ENCODE measurements around the gene PSMB7. TPM values are rescaled to one million over a fixed set of nuclear protein-coding genes. Genes with fewer than 3 reads are reported as not detected.

The PSMB7 gene
- total and polyA plus RNA-seq, 2 donors (not counting 1 experiment from before 2014, with no cell fraction given), result 69.5 to 73.1 TPM

DNA sequence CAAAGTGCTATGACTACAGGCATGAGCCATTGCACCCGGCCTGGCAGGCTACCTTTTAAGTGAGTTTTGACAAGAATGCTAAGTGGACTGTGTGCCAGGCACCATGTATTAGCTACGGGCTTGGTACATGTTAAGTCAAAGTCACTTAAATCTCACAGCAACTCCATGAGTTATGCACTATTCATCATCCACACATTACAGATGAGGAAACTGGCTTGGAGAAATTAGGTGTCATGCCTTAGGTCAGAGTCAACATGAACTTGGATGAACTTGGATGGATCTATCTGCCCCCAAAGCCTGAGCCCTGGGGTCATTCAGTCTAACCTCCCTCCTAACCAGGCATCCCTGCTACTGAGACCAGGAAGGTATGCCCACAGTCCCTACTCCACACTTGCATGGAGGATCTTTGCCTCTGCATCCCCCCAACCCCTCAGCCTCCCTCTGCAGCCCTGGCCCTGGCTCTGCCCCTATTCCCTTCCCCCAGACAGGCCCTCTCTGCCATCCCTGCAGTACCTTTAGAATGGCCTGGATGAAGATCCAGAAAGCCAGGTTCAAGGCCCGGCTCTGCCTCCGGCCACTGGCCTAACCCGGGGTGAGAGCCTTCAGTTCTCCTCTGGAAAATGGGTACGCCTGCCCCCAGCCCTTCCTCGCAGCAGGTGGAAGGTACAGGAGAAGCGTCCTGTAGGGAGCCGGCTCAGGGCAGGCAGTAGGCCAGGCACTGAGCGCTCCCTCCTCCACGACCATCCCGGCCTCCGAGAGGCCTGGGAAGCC is 34.3 kb upstream of the PSMB7 start:
- Histone ChIP-seq H3K4me2 (replicated peaks; ENCODE audit: low read depth, low read length, poor library complexity, severe bottlenecking) (no peak overlapping the region), H3K9ac (ENCODE audit: low read length) (no peak overlapping the region), H2AFZ (ENCODE audit: insufficient read depth, low read depth, low read length, poor library complexity, severe bottlenecking) (no peak overlapping the region), H3K27ac (ENCODE audit: low read length in 2 of 2) (no peak overlapping the region), H3K36me3 (replicated peaks in 1 of 2; ENCODE audit: control extremely low read depth in 1 of 2, control insufficient read depth in 1 of 2, extremely low read depth in 1 of 2, insufficient read depth in 2 of 2, low read length in 1 of 2) (no peaks in the 10 kb centered on the region), H3K79me2 (ENCODE audit: control insufficient read depth, insufficient read depth, low read length) (no peaks in the 10 kb centered on the region), H3K9me3 (ENCODE audit: control extremely low read depth in 1 of 3, control insufficient read depth in 2 of 3, insufficient read depth in 1 of 3, low read length in 2 of 3) (peaks cover 0 to 7% (median 0%) of the 10 kb centered on the region in 3 donors), H3K27me3 (replicated peaks in 1 of 4; ENCODE audit: control extremely low read depth in 1 of 4, control insufficient read depth in 3 of 4, insufficient read depth in 4 of 4, low read length in 3 of 4) (peaks cover 0 to 48% (median 16%) of the 10 kb centered on the region in 4 experiments), H4K20me1 (ENCODE audit: control insufficient read depth, insufficient read depth, low read length, poor library complexity, severe bottlenecking) (no peaks in the 10 kb centered on the region), H3K4me1 (ENCODE audit: control insufficient read depth in 2 of 2, insufficient read depth in 2 of 2, low read length in 2 of 2) (peaks cover 7 to 9% of the 10 kb centered on the region in 2 donors), H3K4me3 (ENCODE audit: control extremely low read depth in 1 of 5, extremely low read depth in 1 of 5, insufficient read depth in 1 of 5, low read depth in 2 of 5, low read length in 4 of 5) (no peak overlapping the region)
- no peak overlapping the region for H3K4me3 Mint-ChIP-seq
- WGBS (ENCODE audit: insufficient coverage), result 94% methylated on average over 11 of the region's 13 CpGs
- no peak for TF ChIP-seq EZH2 (IDR thresholded peaks at IDR 0.05; ENCODE audit: borderline replicate concordance, insufficient read depth, low read depth, low read length, poor library complexity, severe bottlenecking)
- TF ChIP-seq CTCF (IDR thresholded peaks at IDR 0.05), result no peak
- ChIA-PET POLR2A (no interaction called here), CTCF (no interaction called here)
- no peaks in the 10 kb centered on the region for H3K9me3 Mint-ChIP-seq (ENCODE audit: insufficient read depth)
- intact Hi-C loops (cut with micrococcal nuclease), result no loop called here
- H3K27ac Mint-ChIP-seq, result no peak overlapping the region
- ATAC-seq (ENCODE audit: low read depth) (no peak), DNase-seq (no peak)
- peaks cover 2% of the 10 kb centered on the region for H3K4me1 Mint-ChIP-seq
- H3K27me3 Mint-ChIP-seq, result peaks cover 41% of the 10 kb centered on the region

DNA sequence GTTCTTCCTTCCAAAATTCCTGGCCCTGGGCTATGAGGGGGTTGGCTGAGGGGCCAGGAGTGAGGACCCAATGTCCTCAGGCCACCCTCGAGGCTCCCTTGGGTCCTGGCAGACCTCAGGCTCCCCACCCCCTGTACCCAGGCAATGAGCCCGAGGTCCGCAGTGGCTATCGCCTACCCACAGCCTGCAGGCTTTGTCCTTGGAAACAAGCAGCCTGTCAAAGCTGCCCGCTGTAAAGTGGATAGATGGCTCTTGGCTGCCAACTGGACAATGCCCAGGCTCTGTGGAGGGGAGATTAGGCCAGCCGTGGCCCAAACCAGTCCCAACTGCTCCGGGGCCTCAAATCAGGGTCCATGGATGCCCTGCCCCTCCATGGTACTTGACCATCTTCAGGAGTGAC is 32.8 kb upstream of the PSMB7 start:
- DNase-seq (no peak), ATAC-seq (ENCODE audit: low read depth) (no peak)
- no peak overlapping the region for H3K4me3 Mint-ChIP-seq
- intact Hi-C loops (cut with micrococcal nuclease), result no loop called here
- Histone ChIP-seq H3K4me3 (ENCODE audit: control extremely low read depth in 1 of 5, extremely low read depth in 1 of 5, insufficient read depth in 1 of 5, low read depth in 2 of 5, low read length in 4 of 5) (no peak overlapping the region), H2AFZ (ENCODE audit: insufficient read depth, low read depth, low read length, poor library complexity, severe bottlenecking) (no peak overlapping the region), H3K4me1 (ENCODE audit: control insufficient read depth in 2 of 2, insufficient read depth in 2 of 2, low read length in 2 of 2) (peaks cover 7 to 9% of the 10 kb centered on the region in 2 donors), H3K27ac (ENCODE audit: low read length in 2 of 2) (no peak overlapping the region), H4K20me1 (ENCODE audit: control insufficient read depth, insufficient read depth, low read length, poor library complexity, severe bottlenecking) (no peaks in the 10 kb centered on the region), H3K36me3 (replicated peaks in 1 of 2; ENCODE audit: control extremely low read depth in 1 of 2, control insufficient read depth in 1 of 2, extremely low read depth in 1 of 2, insufficient read depth in 2 of 2, low read length in 1 of 2) (no peaks in the 10 kb centered on the region), H3K79me2 (ENCODE audit: control insufficient read depth, insufficient read depth, low read length) (no peaks in the 10 kb centered on the region), H3K4me2 (replicated peaks; ENCODE audit: low read depth, low read length, poor library complexity, severe bottlenecking) (no peak overlapping the region), H3K9ac (ENCODE audit: low read length) (no peak overlapping the region), H3K9me3 (ENCODE audit: control extremely low read depth in 1 of 3, control insufficient read depth in 2 of 3, insufficient read depth in 1 of 3, low read length in 2 of 3) (peaks cover 0 to 7% (median 0%) of the 10 kb centered on the region in 3 donors), H3K27me3 (replicated peaks in 1 of 4; ENCODE audit: control extremely low read depth in 1 of 4, control insufficient read depth in 3 of 4, insufficient read depth in 4 of 4, low read length in 3 of 4) (peaks cover 0 to 41% (median 14%) of the 10 kb centered on the region in 4 experiments)
- H3K4me1 Mint-ChIP-seq, result peaks cover 2% of the 10 kb centered on the region
- H3K27me3 Mint-ChIP-seq, result peaks cover 49% of the 10 kb centered on the region
- ChIA-PET CTCF (interaction anchor here (0.8 to 1.2 kb wide), 2 partner anchors 9 to 31 kb away, joined by 3 read pairs; no protein-coding TSS in a partner anchor), POLR2A (no interaction called here)
- TF ChIP-seq CTCF (IDR thresholded peaks at IDR 0.05) (no peak), EZH2 (IDR thresholded peaks at IDR 0.05; ENCODE audit: borderline replicate concordance, insufficient read depth, low read depth, low read length, poor library complexity, severe bottlenecking) (no peak)
- H3K9me3 Mint-ChIP-seq (ENCODE audit: insufficient read depth), result no peaks in the 10 kb centered on the region
- H3K27ac Mint-ChIP-seq, result no peak overlapping the region
- WGBS (ENCODE audit: insufficient coverage), result 86% methylated on average over 7 of the region's 7 CpGs

Measured in B cell (primary cell).